Fibroblast of the aortic adventitia (primary cell): ENCODE data around the gene MFSD2A. TPM values are rescaled to one million over a fixed set of nuclear protein-coding genes. Genes with fewer than 3 reads are reported as not detected.
"Not testable (repeated sequence)": the region's sequence is repeated elsewhere in the genome, so short reads cannot be mapped to it uniquely, and the experiment has no call there.

Source experiments
- DNase-seq: peaks from one replicate; pipeline ENCODE4 v3.0.0-alpha.2; 2010; ENCODE audit warnings: low read depth
- H3K4me3 ChIP-seq: 2 replicates; pipeline ENCODE4 v1.5.1; 2011; ENCODE audit warnings: low read depth, mild to moderate bottlenecking, control low read depth, low read length, moderate library complexity
- CTCF ChIP-seq: IDR thresholded peaks from 2 replicates; pipeline ENCODE4 v1.5.1; 2011; ENCODE audit warnings: mild to moderate bottlenecking, low read length, control low read depth, inconsistent platforms; ENCODE audit not compliant: insufficient read depth
- total RNA-seq: library from RNA; depleted of rRNA; stranded (reverse); fragments of >200 nt; gene quantifications from 2 replicates; pipeline ENCODE4 v1.2.3, GENCODE V29; 2012; ENCODE audit warnings: low replicate concordance

The MFSD2A gene
- total RNA-seq, 1 donor, result 2.3 TPM

GRCh38 chr1:39977202-39977601, 22.3 kb downstream of the MFSD2A start:
- TF ChIP-seq CTCF, result no peak
- DNase-seq, result peak; percentile 39
- no peak overlapping the region for H3K4me3 ChIP-seq

GRCh38 chr1:39979654-39980053, 24.7 kb downstream of the MFSD2A start:
- no peak for TF ChIP-seq CTCF
- H3K4me3 ChIP-seq, result no peak overlapping the region
- DNase-seq, result no peak

- no peak overlapping the region for H3K4me3 ChIP-seq
- TF ChIP-seq CTCF, result no peak
- DNase-seq, result no peak
Measured at GRCh38 chr1:39980555-39981313, 25.8 kb downstream of the MFSD2A start.

GRCh38 chr1:39981385-39981784, 26.4 kb downstream of the MFSD2A start:
- TF ChIP-seq CTCF, result no peak
- no peak overlapping the region for H3K4me3 ChIP-seq
- DNase-seq, result no peak

GRCh38 chr1:39981945-39982344, 27.0 kb downstream of the MFSD2A start:
- DNase-seq, result peak; percentile 84
- H3K4me3 ChIP-seq, result no peak overlapping the region
- TF ChIP-seq CTCF, result no peak

- H3K4me3 ChIP-seq, DNase-seq: not testable (repeated sequence)
Measured at GRCh38 chr1:39984480-39984879, 29.5 kb downstream of the MFSD2A start.

GRCh38 chr1:39984951-39985350, 30.0 kb downstream of the MFSD2A start:
- no peak for DNase-seq
- H3K4me3 ChIP-seq, result no peak overlapping the region
- TF ChIP-seq CTCF, result no peak
